GM18498 (cell line): Measurements from ENCODE around the gene HPD.
A peak's percentile ranks its signal among the peaks of the same experiment; 100 is the strongest.
"Not testable (repeated sequence)": the region's sequence is repeated elsewhere in the genome, so short reads cannot be mapped to it uniquely, and the experiment has no call there.

Experiments
- ATAC-seq: cut with Tn5 transposase; IDR thresholded peaks from one replicate; pipeline ENCODE4 v1.9.1; 2021; ENCODE audit warnings: mild to moderate bottlenecking, moderate library complexity; ENCODE audit not compliant: unreplicated experiment

Gene HPD

GRCh38 chr12:121800694-121801594 lies 57.7 kb downstream of the HPD start:
- peak; percentile 8 for ATAC-seq

GRCh38 chr12:121799842-121800693 lies 58.6 kb downstream of the HPD start:
- ATAC-seq, result peak; percentile 32

DNA sequence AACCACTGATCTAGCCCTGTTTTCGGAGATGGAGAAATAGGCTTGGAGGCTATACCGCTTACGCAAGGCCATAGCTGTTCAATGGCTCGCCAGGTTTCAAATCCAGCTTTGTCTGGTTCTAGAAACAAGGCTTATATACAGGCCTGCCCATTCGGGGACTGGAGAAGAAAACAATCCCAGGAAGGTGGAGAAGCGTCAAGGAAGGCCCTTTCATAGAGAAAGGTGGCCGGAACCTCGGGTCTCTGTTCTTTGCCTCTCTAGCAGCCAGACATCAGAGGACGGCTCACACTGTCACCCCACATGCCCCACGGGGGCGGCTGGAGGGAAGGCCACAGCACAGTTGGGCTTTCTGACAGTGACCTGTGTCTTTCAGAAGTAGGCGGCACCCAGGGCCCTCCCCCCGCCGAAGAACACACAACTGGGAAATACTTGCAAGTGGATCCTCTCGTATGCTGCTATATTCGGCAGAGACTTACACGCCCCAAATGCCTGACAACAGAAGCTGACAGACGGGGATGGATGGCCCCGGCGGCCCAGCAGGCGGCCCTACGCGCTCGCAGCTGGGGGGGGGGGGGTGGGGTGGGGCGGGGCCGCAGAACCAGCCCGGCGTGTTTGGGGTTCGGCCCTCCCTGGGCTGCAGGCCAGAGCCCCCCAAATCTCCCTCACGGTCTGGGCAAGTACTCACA lies 59.4 kb downstream of the HPD start:
- ATAC-seq, result no peak

DNA sequence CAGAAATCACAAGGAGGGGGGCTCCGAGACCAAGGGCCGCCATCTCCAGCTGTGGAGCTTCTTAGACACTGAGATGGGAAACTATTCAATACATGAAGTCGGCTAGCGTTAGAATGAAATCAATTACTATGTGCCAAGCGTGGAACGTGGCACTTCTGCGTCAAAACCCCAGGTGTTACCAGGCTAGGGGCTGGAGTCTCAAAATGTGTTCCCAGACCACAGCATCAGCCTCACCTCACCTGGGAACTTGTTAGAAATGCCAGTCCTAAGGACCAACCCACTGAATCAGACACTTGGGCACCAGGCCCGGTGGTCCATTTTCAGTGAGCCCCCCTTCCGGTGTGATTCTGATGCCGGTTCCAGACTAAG lies 59.9 kb downstream of the HPD start:
- no peak for ATAC-seq

DNA sequence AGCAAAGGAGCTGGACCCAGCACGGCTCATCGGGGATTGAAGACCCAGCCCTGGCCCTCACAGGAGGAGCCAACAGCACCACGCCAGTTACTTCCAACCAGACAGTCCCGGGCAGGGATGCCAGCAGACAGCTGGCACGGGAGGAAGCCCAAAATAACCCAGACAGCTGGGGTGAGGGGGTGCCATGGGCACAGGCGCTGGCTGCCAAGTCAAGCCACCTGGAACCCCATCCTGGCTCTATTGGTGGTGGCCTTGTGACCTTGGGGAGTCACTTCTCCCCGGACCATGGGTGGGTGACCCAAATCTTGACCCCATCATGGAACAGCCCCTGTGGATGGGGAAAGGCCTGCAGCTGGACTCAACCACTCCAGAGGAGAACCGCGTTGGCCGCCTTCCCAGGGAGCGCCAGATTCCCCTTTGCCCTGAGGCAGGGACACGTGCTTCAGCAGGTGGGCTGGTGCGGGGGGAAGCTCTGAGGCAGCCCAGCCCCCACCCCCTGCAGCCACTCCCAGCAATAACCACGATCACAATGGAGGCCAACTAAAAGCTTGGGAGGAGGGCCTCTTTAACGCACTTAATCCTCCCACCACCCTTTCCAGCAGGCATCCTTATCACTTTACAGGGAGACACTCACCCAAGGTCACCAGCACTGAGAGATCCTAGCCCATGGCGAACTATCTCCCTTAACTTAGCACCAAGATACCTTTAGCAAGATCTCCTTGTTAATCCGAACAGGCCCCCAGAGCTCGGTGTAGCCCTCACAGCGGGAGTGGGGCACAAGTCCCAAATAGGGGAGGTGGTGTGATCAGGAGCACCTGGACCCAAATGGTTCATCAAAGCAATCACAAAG lies 60.5 kb downstream of the HPD start:
- no peak for ATAC-seq

DNA sequence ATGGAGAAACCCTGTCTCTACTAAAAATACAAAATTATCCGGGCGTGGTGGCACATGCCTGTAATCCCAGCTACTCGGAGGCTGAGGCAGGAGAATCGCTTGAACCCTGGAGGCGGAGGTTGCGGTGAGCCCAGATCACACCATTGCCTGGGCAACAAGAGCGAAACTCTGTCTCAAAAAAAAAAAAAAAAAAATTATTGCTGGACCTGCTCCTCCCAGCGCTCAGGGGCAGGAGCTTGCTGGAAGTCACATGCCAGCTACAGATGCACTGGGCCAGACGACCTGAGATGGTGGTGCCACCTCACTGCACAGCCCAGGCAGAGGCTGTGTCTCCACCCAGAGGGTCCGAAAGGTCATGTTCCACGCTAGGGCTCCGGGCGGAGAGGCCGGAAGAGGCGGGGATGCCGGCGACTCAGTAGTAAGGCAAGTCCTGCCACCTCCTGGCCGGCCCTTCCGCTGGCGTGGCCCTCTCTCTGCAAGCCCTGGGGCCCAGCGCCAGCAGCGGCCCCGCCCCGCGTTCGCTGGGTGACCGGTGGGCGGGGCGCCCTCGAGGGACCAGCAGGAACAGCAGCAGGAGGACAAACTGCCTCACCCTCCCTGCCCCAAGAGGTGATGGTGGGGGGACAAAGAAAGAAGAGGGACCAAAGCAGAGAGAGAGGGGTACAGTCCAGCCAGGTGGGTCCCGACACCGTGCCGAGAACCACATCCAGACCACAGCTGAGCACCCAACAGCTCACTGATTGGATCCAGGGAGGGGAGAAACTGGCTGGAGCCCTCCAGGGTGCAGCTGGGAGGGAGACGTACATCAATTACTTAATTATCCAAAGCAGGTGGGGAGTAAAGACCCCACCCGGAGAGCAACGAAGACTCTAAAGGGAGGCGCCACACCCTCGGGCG lies 61.6 kb downstream of the HPD start:
- ATAC-seq, result no peak

GRCh38 chr12:121795034-121795968 lies 63.4 kb downstream of the HPD start:
- ATAC-seq, result no peak

- no peak for ATAC-seq
Observed at GRCh38 chr12:121794534-121795033, 64.1 kb downstream of the HPD start.

DNA sequence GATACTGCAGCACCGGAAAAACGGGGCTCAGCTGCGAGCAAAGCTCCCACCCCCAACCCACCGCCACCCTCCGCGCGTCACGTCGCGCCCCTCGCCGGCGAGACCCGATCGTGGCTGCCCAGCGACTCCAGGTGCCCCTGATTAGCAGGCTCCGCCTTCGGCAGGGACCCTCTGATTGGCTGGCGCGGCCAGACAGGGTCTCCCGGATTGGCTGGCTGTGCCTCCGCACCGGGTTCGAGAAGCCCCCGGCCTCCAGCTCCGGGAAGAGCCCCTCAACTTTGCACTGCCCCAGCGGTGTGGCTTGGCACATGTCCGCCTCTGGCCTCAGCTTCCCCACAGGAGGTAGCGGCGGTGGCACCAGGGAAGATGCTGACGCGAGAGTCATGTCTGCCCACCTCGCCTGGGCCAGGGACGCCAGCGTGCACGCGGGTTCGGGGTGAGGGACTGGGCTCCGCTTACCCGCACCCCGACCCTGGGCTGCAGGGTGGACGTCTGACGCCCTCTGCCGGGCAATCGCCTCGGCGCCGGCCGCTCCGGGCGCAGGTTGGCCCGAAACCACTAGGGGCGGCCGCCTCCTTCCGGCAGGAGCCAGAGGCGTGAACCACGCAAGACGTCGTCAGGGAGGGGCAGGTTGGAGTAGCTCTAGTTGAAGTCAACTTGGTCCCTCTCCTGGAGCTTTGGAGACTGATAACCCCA lies 64.7 kb downstream of the HPD start:
- peak; percentile 58 for ATAC-seq

- ATAC-seq, result peak; percentile 25
Observed at GRCh38 chr12:121793440-121793837, 65.2 kb downstream of the HPD start, which contains the start of gene RHOF. RHOF (minus strand) TSS chr12:121793688; CDS start chr12:121793633, 55 bp downstream.

- ATAC-seq, result no peak
Observed at GRCh38 chr12:121792607-121793439, 65.8 kb downstream of the HPD start.

DNA sequence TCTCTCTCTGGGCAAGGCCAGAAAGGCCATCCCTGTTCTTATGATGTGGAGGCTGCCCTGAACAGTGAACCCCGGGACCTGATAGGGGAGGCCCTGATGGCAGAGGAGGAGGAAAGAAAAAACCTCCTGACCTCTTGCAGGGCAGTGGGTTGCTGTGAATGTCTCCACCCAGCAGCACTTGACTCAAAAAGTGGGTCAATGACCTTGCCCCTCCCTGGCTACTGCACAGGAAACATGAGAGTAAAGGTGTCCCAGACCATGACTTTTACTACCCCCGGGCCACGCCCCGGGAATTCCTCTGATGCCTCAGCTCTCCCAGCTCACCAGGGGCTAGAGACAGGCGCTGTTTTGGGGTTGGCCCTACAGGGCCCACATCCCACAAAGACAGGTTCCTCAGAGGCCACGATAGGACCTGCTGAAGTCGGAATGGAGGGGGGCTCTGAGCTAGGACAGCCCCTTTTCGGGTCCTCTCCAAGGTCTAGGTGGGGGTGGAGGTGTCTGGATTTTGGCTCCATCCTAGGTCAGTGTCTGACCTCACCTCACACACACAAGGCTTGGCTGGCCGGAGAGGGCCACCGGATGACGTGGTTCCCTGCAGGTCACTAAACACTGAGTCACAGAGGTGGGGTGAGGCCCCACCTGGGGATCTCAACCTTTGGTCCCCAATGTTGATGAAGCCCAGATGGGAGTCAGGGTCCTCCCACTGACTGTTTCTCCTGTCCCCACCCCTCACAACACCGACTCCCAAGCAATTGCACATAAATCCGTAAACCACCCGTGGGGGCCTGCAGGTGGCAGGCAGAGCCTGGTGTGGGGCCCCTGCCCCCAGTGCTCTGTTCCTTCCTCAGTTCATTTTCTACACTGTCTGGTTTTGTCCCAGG lies 66.7 kb downstream of the HPD start:
- no peak for ATAC-seq

DNA sequence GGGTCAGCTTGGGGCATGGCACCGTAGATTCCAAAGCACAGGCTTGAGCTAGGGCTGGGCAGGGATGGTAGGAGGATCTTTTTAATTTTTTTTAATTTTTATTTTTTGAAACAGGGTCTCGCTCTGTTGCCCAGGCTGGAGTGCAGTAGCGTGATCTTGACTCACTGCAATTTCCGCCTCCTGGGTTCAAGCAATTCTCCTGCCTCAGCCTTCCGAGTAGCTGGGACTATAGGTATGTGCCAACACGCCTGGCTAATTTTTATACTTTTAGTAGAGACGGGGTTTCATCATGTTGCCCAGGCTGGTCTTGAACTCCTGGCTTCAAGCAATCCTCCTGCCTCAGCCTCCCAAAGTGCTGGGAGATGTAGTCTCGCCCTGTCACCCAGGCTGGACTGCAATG lies 67.9 kb downstream of the HPD start:
- ATAC-seq, result not testable (repeated sequence)

- ATAC-seq, result peak; percentile 43
Observed at GRCh38 chr12:121789800-121790728, 68.6 kb downstream of the HPD start.
